ENCODE results near the gene BCL2L1.

BCL2L1 gene

DNA sequence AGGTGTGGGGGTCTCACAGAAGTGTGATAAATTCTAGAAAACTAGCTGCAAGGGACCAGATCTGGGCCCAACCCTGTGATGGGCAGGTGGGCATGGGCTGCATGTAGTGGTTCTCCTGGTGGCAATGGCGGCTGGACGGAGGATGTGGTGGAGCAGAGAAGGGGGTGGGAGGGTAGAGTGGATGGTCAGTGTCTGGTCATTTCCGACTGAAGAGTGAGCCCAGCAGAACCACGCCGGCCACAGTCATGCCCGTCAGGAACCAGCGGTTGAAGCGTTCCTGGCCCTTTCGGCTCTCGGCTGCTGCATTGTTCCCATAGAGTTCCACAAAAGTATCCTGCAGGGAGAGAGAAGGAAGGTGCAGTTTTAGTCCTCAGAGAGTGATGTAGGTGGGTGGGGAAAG lies 56.9 kb downstream of the BCL2L1 start:
- TF ChIP-seq, protein P1, sequence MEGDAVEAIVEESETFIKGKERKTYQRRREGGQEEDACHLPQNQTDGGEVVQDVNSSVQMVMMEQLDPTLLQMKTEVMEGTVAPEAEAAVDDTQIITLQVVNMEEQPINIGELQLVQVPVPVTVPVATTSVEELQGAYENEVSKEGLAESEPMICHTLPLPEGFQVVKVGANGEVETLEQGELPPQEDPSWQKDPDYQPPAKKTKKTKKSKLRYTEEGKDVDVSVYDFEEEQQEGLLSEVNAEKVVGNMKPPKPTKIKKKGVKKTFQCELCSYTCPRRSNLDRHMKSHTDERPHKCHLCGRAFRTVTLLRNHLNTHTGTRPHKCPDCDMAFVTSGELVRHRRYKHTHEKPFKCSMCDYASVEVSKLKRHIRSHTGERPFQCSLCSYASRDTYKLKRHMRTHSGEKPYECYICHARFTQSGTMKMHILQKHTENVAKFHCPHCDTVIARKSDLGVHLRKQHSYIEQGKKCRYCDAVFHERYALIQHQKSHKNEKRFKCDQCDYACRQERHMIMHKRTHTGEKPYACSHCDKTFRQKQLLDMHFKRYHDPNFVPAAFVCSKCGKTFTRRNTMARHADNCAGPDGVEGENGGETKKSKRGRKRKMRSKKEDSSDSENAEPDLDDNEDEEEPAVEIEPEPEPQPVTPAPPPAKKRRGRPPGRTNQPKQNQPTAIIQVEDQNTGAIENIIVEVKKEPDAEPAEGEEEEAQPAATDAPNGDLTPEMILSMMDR (IDR thresholded peaks at IDR 0.05; ENCODE audit: low read depth, low read length, missing control alignments), result no peak
- no peak overlapping the region for H3K4me3 ChIP-seq (replicated peaks; ENCODE audit: low read depth, low read length)
- DNase-seq (ENCODE audit: extremely low read depth, low read depth), result no peak

DNA sequence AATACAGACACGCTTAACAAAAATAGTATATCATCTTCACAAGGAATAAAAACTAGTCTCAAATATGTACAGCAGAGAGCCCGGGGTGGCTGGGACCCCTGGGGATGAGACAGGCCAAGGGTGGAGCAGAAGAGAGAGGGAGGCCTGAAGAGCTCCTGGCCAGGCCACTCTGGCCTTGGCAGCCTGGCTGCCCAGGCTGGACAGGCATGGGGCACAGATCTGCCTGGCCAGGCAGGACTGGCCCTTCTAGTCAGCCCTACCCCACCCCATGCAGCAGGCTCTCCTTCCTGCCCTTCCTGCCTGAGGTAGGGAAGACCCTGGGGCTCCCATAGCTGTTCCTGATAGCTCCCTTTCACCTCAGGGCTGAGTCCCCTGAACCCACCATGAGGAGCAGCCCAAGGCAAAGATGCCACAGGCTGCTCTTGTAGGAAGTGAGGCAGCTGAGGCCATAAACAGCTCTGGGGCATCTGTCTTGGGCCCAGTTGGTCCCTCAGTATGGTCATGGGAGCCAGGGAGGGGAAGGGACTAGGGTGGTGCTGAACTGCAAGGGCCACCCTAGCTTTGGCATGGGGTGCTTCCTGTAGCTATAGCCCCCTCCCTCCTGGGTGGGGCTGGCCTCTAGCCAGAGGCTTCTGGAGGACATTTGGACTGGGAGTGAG lies 57.8 kb downstream of the BCL2L1 start:
- DNase-seq (ENCODE audit: extremely low read depth, low read depth), result no peak

DNA sequence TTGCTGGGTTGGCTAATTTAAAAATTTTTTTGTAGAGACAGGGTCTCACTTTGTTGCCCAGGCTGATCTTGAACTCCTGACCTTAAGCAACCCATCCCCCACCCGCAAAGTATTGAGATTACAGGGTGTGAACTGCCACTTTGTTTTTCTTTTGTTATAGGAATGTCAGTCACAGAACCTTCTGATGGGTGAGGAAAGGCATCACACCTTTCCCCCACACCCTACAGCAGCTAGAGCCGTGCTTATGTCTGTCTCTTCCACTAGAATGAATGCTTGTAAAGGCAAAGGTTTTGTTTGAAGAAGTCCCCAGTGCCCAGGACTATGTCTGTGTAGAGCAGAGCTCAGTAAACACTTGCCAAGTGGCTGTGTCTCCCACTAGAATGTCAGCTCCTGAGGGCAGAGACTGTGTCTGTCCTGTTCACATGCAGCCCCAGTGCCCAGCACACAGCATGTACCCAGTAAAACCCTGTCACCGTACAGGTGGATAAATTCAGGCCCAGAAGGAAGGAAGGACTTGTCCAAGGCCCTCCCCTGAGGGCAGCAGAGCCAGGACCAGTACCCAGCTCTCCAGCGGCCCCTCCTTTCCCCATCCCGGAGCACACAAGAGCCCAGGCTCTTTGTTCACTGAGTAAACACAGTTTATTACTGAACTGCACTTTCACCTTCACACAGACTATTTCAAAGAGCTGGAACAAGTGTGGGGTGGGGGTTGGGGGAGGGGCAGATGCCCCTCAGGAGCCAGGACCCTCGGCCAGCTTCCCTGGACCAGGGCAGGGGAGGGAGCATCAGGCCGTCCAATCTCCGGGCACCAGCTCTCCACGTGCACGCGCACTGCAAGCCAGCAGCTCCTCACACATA lies 58.6 kb downstream of the BCL2L1 start:
- H3K4me3 ChIP-seq (replicated peaks; ENCODE audit: low read depth, low read length), result no peak overlapping the region
- TF ChIP-seq, protein P1 (IDR thresholded peaks at IDR 0.05; ENCODE audit: low read depth, low read length, missing control alignments), result no peak
- no peak for DNase-seq (ENCODE audit: extremely low read depth, low read depth)

More for the DNA sequence above, 57.8 kb downstream of the BCL2L1 start:
- H3K4me3 ChIP-seq (replicated peaks; ENCODE audit: low read depth, low read length), result no peak overlapping the region
- TF ChIP-seq, protein P1 (IDR thresholded peaks at IDR 0.05; ENCODE audit: low read depth, low read length, missing control alignments), result no peak

DNA sequence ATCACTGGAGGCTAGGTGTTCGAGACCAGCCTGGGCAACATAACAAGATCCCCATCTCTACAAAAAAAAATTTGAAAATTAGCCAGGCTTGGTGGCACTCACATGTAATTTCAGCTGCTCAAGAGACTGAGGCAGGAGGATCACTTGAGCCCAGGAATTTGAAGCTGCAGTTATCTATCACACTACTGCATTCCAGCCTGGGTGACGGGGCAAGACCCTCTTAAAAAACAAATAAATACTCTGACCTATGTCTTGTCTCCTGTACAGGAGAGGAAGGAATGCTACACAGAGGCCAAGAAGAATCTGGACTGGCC lies 59.2 kb downstream of the BCL2L1 start:
- TF ChIP-seq, protein P1 (IDR thresholded peaks at IDR 0.05; ENCODE audit: low read depth, low read length, missing control alignments), result no peak
- no peak overlapping the region for H3K4me3 ChIP-seq (replicated peaks; ENCODE audit: low read depth, low read length)
- no peak for DNase-seq (ENCODE audit: extremely low read depth, low read depth)

DNA sequence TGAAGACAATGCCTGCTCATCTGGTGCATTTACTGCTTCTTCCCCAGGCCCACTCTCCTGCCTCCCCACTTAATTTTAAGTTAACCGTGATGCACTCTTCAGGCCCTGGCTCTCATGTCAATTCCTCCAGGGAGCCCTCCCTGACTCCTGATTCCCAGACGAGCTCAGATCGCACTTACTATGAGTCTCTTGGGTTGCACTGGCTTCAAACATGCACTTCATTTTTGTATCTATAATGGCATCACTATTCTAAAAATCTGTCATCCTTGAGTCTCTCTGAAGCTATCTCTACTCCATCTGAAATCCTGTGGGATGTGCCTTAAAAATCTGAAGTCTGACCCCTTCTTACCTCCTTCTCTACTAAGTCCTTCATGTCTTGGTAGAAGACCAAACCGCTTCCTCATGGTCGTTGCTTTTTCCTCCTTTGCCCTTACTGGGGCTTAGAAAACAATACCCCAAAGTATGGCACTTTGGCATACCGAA lies 60.3 kb downstream of the BCL2L1 start:
- H3K4me3 ChIP-seq (replicated peaks; ENCODE audit: low read depth, low read length), result no peak overlapping the region
- TF ChIP-seq, protein P1 (IDR thresholded peaks at IDR 0.05; ENCODE audit: low read depth, low read length, missing control alignments), result no peak
- no peak for DNase-seq (ENCODE audit: extremely low read depth, low read depth)

DNA sequence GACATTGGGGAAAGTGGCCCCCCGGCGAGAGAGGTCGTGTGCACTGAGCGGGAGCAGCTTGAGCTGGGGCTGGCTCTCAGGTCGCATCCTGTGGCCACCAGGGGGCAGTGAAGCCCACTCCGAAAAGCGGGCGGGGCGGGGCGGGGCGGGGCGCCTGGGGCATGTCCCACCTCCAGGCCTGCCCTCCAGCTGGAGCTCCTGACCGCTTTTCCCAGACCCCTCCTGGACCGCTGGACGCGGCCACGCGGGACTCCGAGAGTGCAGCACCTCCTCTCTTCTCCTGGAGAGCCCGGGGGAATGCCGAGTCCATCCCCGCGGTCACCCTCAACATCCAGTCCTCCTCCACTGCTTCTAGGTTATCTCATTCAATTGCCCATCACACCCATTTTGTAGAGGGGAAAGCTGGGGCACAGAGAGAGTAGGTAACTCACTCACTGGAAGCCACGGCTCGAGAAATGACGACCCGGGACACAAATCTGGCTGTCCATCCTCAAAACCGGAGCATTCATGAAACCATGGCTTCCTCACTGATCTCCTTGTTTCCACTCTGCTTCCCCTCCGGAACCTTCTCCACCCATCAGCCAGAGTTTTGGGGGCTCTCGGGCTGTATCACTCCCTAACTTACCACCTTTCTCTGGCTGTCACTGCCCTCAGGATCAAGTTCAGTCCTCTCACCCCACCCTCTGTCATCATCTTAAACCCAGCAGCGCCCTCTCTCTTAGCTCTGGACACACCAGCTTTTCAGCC lies 60.9 kb downstream of the BCL2L1 start:
- H3K4me3 ChIP-seq (replicated peaks; ENCODE audit: low read depth, low read length), result no peak overlapping the region; the same call in 1 of the 2 replicates
- TF ChIP-seq, protein P1 (IDR thresholded peaks at IDR 0.05; ENCODE audit: low read depth, low read length, missing control alignments), result peak; percentile 64

More for the DNA sequence above, 60.9 kb downstream of the BCL2L1 start:
- no peak for DNase-seq (ENCODE audit: extremely low read depth, low read depth)
